Measurements from ENCODE around the gene YPEL4.

The YPEL4 gene

GRCh38 chr11:57674251-57674650 is 24.5 kb upstream of the YPEL4 start:
- TF ChIP-seq, protein P1, sequence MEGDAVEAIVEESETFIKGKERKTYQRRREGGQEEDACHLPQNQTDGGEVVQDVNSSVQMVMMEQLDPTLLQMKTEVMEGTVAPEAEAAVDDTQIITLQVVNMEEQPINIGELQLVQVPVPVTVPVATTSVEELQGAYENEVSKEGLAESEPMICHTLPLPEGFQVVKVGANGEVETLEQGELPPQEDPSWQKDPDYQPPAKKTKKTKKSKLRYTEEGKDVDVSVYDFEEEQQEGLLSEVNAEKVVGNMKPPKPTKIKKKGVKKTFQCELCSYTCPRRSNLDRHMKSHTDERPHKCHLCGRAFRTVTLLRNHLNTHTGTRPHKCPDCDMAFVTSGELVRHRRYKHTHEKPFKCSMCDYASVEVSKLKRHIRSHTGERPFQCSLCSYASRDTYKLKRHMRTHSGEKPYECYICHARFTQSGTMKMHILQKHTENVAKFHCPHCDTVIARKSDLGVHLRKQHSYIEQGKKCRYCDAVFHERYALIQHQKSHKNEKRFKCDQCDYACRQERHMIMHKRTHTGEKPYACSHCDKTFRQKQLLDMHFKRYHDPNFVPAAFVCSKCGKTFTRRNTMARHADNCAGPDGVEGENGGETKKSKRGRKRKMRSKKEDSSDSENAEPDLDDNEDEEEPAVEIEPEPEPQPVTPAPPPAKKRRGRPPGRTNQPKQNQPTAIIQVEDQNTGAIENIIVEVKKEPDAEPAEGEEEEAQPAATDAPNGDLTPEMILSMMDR (IDR thresholded peaks at IDR 0.05) = no peak
- no peak overlapping the region for H3K27ac ChIP-seq
- H3K4me3 ChIP-seq = no peak overlapping the region
- DNase-seq (ENCODE audit: low spot score) = no peak

DNA sequence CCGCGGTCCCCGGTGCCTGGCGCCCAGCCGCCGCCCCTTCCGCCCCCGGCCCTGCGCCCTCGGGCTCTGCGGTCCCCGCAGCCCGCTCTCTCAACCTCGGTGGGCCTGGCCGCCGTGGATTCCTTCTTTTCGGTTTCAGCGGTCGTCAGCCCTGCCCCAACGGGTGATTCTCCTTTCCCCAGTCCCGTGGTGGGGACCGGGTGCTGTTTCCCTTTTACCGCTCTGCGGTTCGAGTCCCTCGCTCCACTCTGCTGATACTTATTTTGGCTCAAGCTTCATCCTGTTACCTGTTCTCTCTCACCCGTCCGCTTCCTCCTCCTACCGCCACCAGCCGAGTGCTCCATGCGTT is 18.7 kb upstream of the YPEL4 start:
- DNase-seq (ENCODE audit: low spot score) = no peak
- TF ChIP-seq, protein P1 (IDR thresholded peaks at IDR 0.05) = no peak
- H3K27ac ChIP-seq = peak overlapping the region; percentile 87 to 97

GRCh38 chr11:57667736-57668433 is 18.2 kb upstream of the YPEL4 start, which contains the start of gene ZDHHC5:
Gene ZDHHC5, plus strand, starts transcription at chr11:57668114. Its CDS starts 4,977 bp downstream, at chr11:57673091.
- Histone ChIP-seq H3K4me3 (peak within 1 kb of the TSS; percentile 87), H3K27ac (peak within 1 kb of the TSS; percentile 87 to 97)
- peak; percentile 100 for DNase-seq (ENCODE audit: low spot score)
- TF ChIP-seq, protein P1 (IDR thresholded peaks at IDR 0.05) = peak; percentile 23

More for the DNA sequence above, 18.7 kb upstream of the YPEL4 start:
- H3K4me3 ChIP-seq = peak overlapping the region; percentile 87

GRCh38 chr11:57667117-57667735 is 17.5 kb upstream of the YPEL4 start:
- DNase-seq (ENCODE audit: low spot score) = peak; percentile 98
- H3K4me3 ChIP-seq = peak overlapping the region; percentile 87
- H3K27ac ChIP-seq = peak overlapping the region; percentile 87 to 97
- TF ChIP-seq, protein P1 (IDR thresholded peaks at IDR 0.05) = no peak

GRCh38 chr11:57663975-57664374 is 14.3 kb upstream of the YPEL4 start:
- H3K4me3 ChIP-seq = no peak overlapping the region
- no peak overlapping the region for H3K27ac ChIP-seq
- no peak for DNase-seq (ENCODE audit: low spot score)
- TF ChIP-seq, protein P1 (IDR thresholded peaks at IDR 0.05) = no peak

DNA sequence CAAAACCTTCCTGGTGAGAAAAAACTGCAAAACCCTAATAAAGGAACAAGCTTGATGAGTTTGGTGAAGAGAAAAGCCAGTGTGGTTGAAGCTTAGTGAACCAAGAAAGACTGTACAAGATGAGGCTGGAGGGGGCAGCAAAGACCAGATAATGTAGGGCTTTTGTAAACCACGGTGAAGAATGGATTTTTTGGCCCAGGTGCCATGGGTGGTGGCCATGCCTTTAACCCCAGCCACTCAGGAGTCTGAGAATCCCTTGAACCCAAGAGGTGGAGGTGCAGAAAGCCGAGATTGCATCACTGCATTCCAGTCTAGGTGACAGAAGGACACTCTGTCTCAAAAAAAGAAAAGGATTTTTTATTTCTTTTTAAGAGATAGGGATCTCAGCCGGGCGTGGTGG is 13.2 kb upstream of the YPEL4 start:
- H3K27ac ChIP-seq = no peak overlapping the region
- no peak for DNase-seq (ENCODE audit: low spot score)
- H3K4me3 ChIP-seq = no peak overlapping the region
- TF ChIP-seq, protein P1 (IDR thresholded peaks at IDR 0.05) = no peak

GRCh38 chr11:57659669-57660068 is 10.0 kb upstream of the YPEL4 start:
- no peak overlapping the region for H3K27ac ChIP-seq
- DNase-seq (ENCODE audit: low spot score) = no peak
- TF ChIP-seq, protein P1 (IDR thresholded peaks at IDR 0.05) = no peak
- no peak overlapping the region for H3K4me3 ChIP-seq
